ENCODE results near the gene NOP53.
"Not testable (repeated sequence)": the region's sequence is repeated elsewhere in the genome, so short reads cannot be mapped to it uniquely, and the experiment has no call there.

The NOP53 gene

GRCh38 chr19:47755762-47756626, 10.6 kb downstream of the NOP53 start:
- H3K27me3 Mint-ChIP-seq: no peaks in the 10 kb centered on the region
- H3K4me1 Mint-ChIP-seq: peaks cover 1% of the 10 kb centered on the region
- no peak overlapping the region for H3K27ac Mint-ChIP-seq
- ATAC-seq (no peak), DNase-seq (no peak)
- H3K4me3 Mint-ChIP-seq: no peak overlapping the region
- no peaks in the 10 kb centered on the region for H3K9me3 Mint-ChIP-seq
- peaks cover 53% of the 10 kb centered on the region for H3K36me3 Mint-ChIP-seq (ENCODE audit: low read depth)

GRCh38 chr19:47756627-47756929, 11.2 kb downstream of the NOP53 start:
- Mint-ChIP-seq H3K4me1 (peaks cover 1% of the 10 kb centered on the region), H3K36me3 (ENCODE audit: low read depth) (peaks cover 49% of the 10 kb centered on the region), H3K9me3 (no peaks in the 10 kb centered on the region), H3K27ac (no peak overlapping the region), H3K27me3 (no peaks in the 10 kb centered on the region), H3K4me3 (no peak overlapping the region)
- ATAC-seq (no peak), DNase-seq (no peak)

- no peaks in the 10 kb centered on the region for H3K4me1 Mint-ChIP-seq
- H3K4me3 Mint-ChIP-seq: no peak overlapping the region
- no peaks in the 10 kb centered on the region for H3K27me3 Mint-ChIP-seq
- no peaks in the 10 kb centered on the region for H3K9me3 Mint-ChIP-seq
- ATAC-seq (no peak), DNase-seq (no peak)
- peaks cover 48% of the 10 kb centered on the region for H3K36me3 Mint-ChIP-seq (ENCODE audit: low read depth)
- no peak overlapping the region for H3K27ac Mint-ChIP-seq
These were observed 11.7 kb downstream of the NOP53 start for GRCh38 chr19:47756953-47757608.

GRCh38 chr19:47757617-47758442, 12.5 kb downstream of the NOP53 start:
- Mint-ChIP-seq H3K36me3 (ENCODE audit: low read depth) (peaks cover 43% of the 10 kb centered on the region), H3K4me1 (no peaks in the 10 kb centered on the region), H3K27ac (no peak overlapping the region), H3K27me3 (no peaks in the 10 kb centered on the region), H3K4me3 (no peak overlapping the region), H3K9me3 (no peaks in the 10 kb centered on the region)
- ATAC-seq (no peak), DNase-seq (no peak)

GRCh38 chr19:47758443-47758804, 13.1 kb downstream of the NOP53 start:
- H3K4me3 Mint-ChIP-seq: no peak overlapping the region
- no peaks in the 10 kb centered on the region for H3K4me1 Mint-ChIP-seq
- no peak overlapping the region for H3K27ac Mint-ChIP-seq
- no peak for DNase-seq
- no peaks in the 10 kb centered on the region for H3K9me3 Mint-ChIP-seq
- ATAC-seq: no peak
- H3K27me3 Mint-ChIP-seq: no peaks in the 10 kb centered on the region
- peaks cover 37% of the 10 kb centered on the region for H3K36me3 Mint-ChIP-seq (ENCODE audit: low read depth)

GRCh38 chr19:47760632-47760999, 15.3 kb downstream of the NOP53 start:
- Mint-ChIP-seq H3K4me3 (no peak overlapping the region), H3K36me3 (ENCODE audit: low read depth) (peaks cover 29% of the 10 kb centered on the region), H3K27ac (no peak overlapping the region), H3K4me1 (peaks cover 2% of the 10 kb centered on the region), H3K9me3 (no peaks in the 10 kb centered on the region), H3K27me3 (no peaks in the 10 kb centered on the region)
- no peak for ATAC-seq
- no peak for DNase-seq

- H3K27ac Mint-ChIP-seq: no peak overlapping the region
- H3K4me1 Mint-ChIP-seq: peaks cover 2% of the 10 kb centered on the region
- ATAC-seq: no peak
- DNase-seq: no peak
- no peak overlapping the region for H3K4me3 Mint-ChIP-seq
- peaks cover 29% of the 10 kb centered on the region for H3K36me3 Mint-ChIP-seq (ENCODE audit: low read depth)
- no peaks in the 10 kb centered on the region for H3K9me3 Mint-ChIP-seq
- no peaks in the 10 kb centered on the region for H3K27me3 Mint-ChIP-seq
These were observed 16.2 kb downstream of the NOP53 start for GRCh38 chr19:47761566-47761965.

- H3K9me3 Mint-ChIP-seq: no peaks in the 10 kb centered on the region
- ATAC-seq: no peak
- H3K27me3 Mint-ChIP-seq: no peaks in the 10 kb centered on the region
These were observed 16.8 kb downstream of the NOP53 start for GRCh38 chr19:47762151-47762550.

GRCh38 chr19:47762615-47763308, 17.4 kb downstream of the NOP53 start:
- peaks cover 2% of the 10 kb centered on the region for H3K4me1 Mint-ChIP-seq
- no peaks in the 10 kb centered on the region for H3K9me3 Mint-ChIP-seq
- DNase-seq (no peak), ATAC-seq (no peak)
- H3K4me3 Mint-ChIP-seq: no peak overlapping the region
- H3K27ac Mint-ChIP-seq: no peak overlapping the region
- no peaks in the 10 kb centered on the region for H3K27me3 Mint-ChIP-seq
- H3K36me3 Mint-ChIP-seq (ENCODE audit: low read depth): peaks cover 19% of the 10 kb centered on the region

More at GRCh38 chr19:47762151-47762550, 16.8 kb downstream of the NOP53 start:
- no peak overlapping the region for H3K4me3 Mint-ChIP-seq
- DNase-seq: no peak
- H3K27ac Mint-ChIP-seq: no peak overlapping the region
- peaks cover 23% of the 10 kb centered on the region for H3K36me3 Mint-ChIP-seq (ENCODE audit: low read depth)
- H3K4me1 Mint-ChIP-seq: peaks cover 2% of the 10 kb centered on the region

- H3K27me3 Mint-ChIP-seq; H3K36me3 Mint-ChIP-seq (ENCODE audit: low read depth); H3K4me1 Mint-ChIP-seq: not testable (repeated sequence)
These were observed 19.4 kb downstream of the NOP53 start for GRCh38 chr19:47764705-47765104.

GRCh38 chr19:47765523-47766358, 20.4 kb downstream of the NOP53 start:
- H3K36me3 Mint-ChIP-seq (ENCODE audit: low read depth): no peaks in the 10 kb centered on the region
- DNase-seq (peak; percentile 53), ATAC-seq (peak; percentile 69)
- H3K27me3 Mint-ChIP-seq: no peaks in the 10 kb centered on the region
- H3K4me3 Mint-ChIP-seq: no peak overlapping the region
- H3K9me3 Mint-ChIP-seq: no peaks in the 10 kb centered on the region
- H3K27ac Mint-ChIP-seq: no peak overlapping the region
- peaks cover 2% of the 10 kb centered on the region for H3K4me1 Mint-ChIP-seq

More at GRCh38 chr19:47764705-47765104, 19.4 kb downstream of the NOP53 start:
- H3K4me3 Mint-ChIP-seq, H3K9me3 Mint-ChIP-seq, DNase-seq, H3K27ac Mint-ChIP-seq, ATAC-seq: not testable (repeated sequence)

GRCh38 chr19:47766359-47766620, 20.9 kb downstream of the NOP53 start:
- H3K27me3 Mint-ChIP-seq: no peaks in the 10 kb centered on the region
- ATAC-seq (no peak), DNase-seq (no peak)
- no peaks in the 10 kb centered on the region for H3K9me3 Mint-ChIP-seq
- no peak overlapping the region for H3K27ac Mint-ChIP-seq
- peaks cover 2% of the 10 kb centered on the region for H3K4me1 Mint-ChIP-seq
- no peaks in the 10 kb centered on the region for H3K36me3 Mint-ChIP-seq (ENCODE audit: low read depth)
- no peak overlapping the region for H3K4me3 Mint-ChIP-seq

- Mint-ChIP-seq H3K9me3 (no peaks in the 10 kb centered on the region), H3K4me3 (no peak overlapping the region), H3K27me3 (no peaks in the 10 kb centered on the region), H3K4me1 (peaks cover 2% of the 10 kb centered on the region), H3K27ac (no peak overlapping the region), H3K36me3 (ENCODE audit: low read depth) (no peaks in the 10 kb centered on the region)
- no peak for DNase-seq
- no peak for ATAC-seq
These were observed 21.3 kb downstream of the NOP53 start for GRCh38 chr19:47766670-47767069.

GRCh38 chr19:47767349-47767748, 22.0 kb downstream of the NOP53 start:
- Mint-ChIP-seq H3K27ac (no peak overlapping the region), H3K4me3 (no peak overlapping the region), H3K27me3 (no peaks in the 10 kb centered on the region), H3K36me3 (ENCODE audit: low read depth) (no peaks in the 10 kb centered on the region), H3K9me3 (no peaks in the 10 kb centered on the region), H3K4me1 (peaks cover 2% of the 10 kb centered on the region)
- no peak for ATAC-seq
- DNase-seq: no peak

All from activated naive CD8-positive, alpha-beta T cell treated with anti-CD3 and anti-CD28 coated beads, Interleukin-2, amount 50 U/mL, for 24 hours (primary cell).